ENCODE data around the gene FGF4.

Gene FGF4

GRCh38 chr11:69810289-69811118 is 35.4 kb upstream of the FGF4 start:
- in situ Hi-C loops (cut with HindIII; ENCODE audit: low pct_ligation_motif_present, low pct_unique_long_range_greater_than_20kb, low sequenced_read_pairs): no loop called here
- DNase-seq: no peak

GRCh38 chr11:69808667-69809086 is 33.5 kb upstream of the FGF4 start:
- DNase-seq: no peak
- in situ Hi-C loops (cut with HindIII; ENCODE audit: low pct_ligation_motif_present, low pct_unique_long_range_greater_than_20kb, low sequenced_read_pairs): no loop called here

- in situ Hi-C loops (cut with HindIII; ENCODE audit: low pct_ligation_motif_present, low pct_unique_long_range_greater_than_20kb, low sequenced_read_pairs): no loop called here
- no peak for DNase-seq
Observed at GRCh38 chr11:69807106-69807815, 32.1 kb upstream of the FGF4 start.

GRCh38 chr11:69804769-69805508 is 29.8 kb upstream of the FGF4 start:
- in situ Hi-C loops (cut with HindIII; ENCODE audit: low pct_ligation_motif_present, low pct_unique_long_range_greater_than_20kb, low sequenced_read_pairs): no loop called here
- DNase-seq: no peak

- no peak for DNase-seq
- in situ Hi-C loops (cut with HindIII; ENCODE audit: low pct_ligation_motif_present, low pct_unique_long_range_greater_than_20kb, low sequenced_read_pairs): no loop called here
Observed at GRCh38 chr11:69803604-69804218, 28.6 kb upstream of the FGF4 start.

- in situ Hi-C loops (cut with HindIII; ENCODE audit: low pct_ligation_motif_present, low pct_unique_long_range_greater_than_20kb, low sequenced_read_pairs): no loop called here
- no peak for DNase-seq
Observed at GRCh38 chr11:69803022-69803421, 27.9 kb upstream of the FGF4 start.

- in situ Hi-C loops (cut with HindIII; ENCODE audit: low pct_ligation_motif_present, low pct_unique_long_range_greater_than_20kb, low sequenced_read_pairs): no loop called here
- DNase-seq: no peak
Observed at GRCh38 chr11:69802590-69802989, 27.4 kb upstream of the FGF4 start.

GRCh38 chr11:69801513-69802335 is 26.6 kb upstream of the FGF4 start:
- peak; percentile 9 for DNase-seq
- in situ Hi-C loops (cut with HindIII; ENCODE audit: low pct_ligation_motif_present, low pct_unique_long_range_greater_than_20kb, low sequenced_read_pairs): no loop called here

- no peak for DNase-seq
- in situ Hi-C loops (cut with HindIII; ENCODE audit: low pct_ligation_motif_present, low pct_unique_long_range_greater_than_20kb, low sequenced_read_pairs): no loop called here
Observed at GRCh38 chr11:69800278-69800677, 25.1 kb upstream of the FGF4 start.

GRCh38 chr11:69799582-69799981 is 24.4 kb upstream of the FGF4 start:
- in situ Hi-C loops (cut with HindIII; ENCODE audit: low pct_ligation_motif_present, low pct_unique_long_range_greater_than_20kb, low sequenced_read_pairs): no loop called here
- DNase-seq: no peak

GRCh38 chr11:69799097-69799496 is 24.0 kb upstream of the FGF4 start:
- in situ Hi-C loops (cut with HindIII; ENCODE audit: low pct_ligation_motif_present, low pct_unique_long_range_greater_than_20kb, low sequenced_read_pairs): no loop called here
- DNase-seq: no peak

GRCh38 chr11:69797737-69798528 is 22.8 kb upstream of the FGF4 start:
- DNase-seq: no peak
- in situ Hi-C loops (cut with HindIII; ENCODE audit: low pct_ligation_motif_present, low pct_unique_long_range_greater_than_20kb, low sequenced_read_pairs): no loop called here

- in situ Hi-C loops (cut with HindIII; ENCODE audit: low pct_ligation_motif_present, low pct_unique_long_range_greater_than_20kb, low sequenced_read_pairs): no loop called here
- no peak for DNase-seq
Observed at GRCh38 chr11:69797156-69797555, 22.0 kb upstream of the FGF4 start.

GRCh38 chr11:69796063-69796462 is 20.9 kb upstream of the FGF4 start:
- DNase-seq: no peak
- in situ Hi-C loops (cut with HindIII; ENCODE audit: low pct_ligation_motif_present, low pct_unique_long_range_greater_than_20kb, low sequenced_read_pairs): no loop called here

- in situ Hi-C loops (cut with HindIII; ENCODE audit: low pct_ligation_motif_present, low pct_unique_long_range_greater_than_20kb, low sequenced_read_pairs): no loop called here
- peak; percentile 34 for DNase-seq
Observed at GRCh38 chr11:69791276-69792180, 16.4 kb upstream of the FGF4 start.

- in situ Hi-C loops (cut with HindIII; ENCODE audit: low pct_ligation_motif_present, low pct_unique_long_range_greater_than_20kb, low sequenced_read_pairs): no loop called here
- no peak for DNase-seq
Observed at GRCh38 chr11:69788956-69789355, 13.8 kb upstream of the FGF4 start.
